SK-N-SH (cell line): Measurements from ENCODE around the gene MST1. TPM values are rescaled to one million over a fixed set of nuclear protein-coding genes. Genes with fewer than 3 reads are reported as not detected.

ENCODE experiments used
- CTCF ChIA-PET: fragments of 300-600, 350-600 bp; formaldehyde crosslinking; extraction: SDS; loops from one replicate; lab custom pipeline; 2021; lab: Yijun Ruan, JAX
- POLR2A ChIA-PET: fragments of 350-600 bp; sonication (Branson Sonifier 250); formaldehyde crosslinking; extraction: SDS; loops from one replicate; lab custom pipeline; 2020; ENCODE audit warnings: antibody characterized with exemption, inconsistent platforms; lab: Yijun Ruan, JAX
- DNase-seq: peaks from one replicate; pipeline ENCODE4 v3.0.0; 2012
- H2AFZ ChIP-seq: fragments of 200-600 bp; sonication (generic); 2 replicates; pipeline ENCODE4 v1.8.1; 2016; ENCODE audit warnings: antibody characterized with exemption, mild to moderate bottlenecking, low read depth
- H3F3A ChIP-seq: fragments of 200-600 bp; sonication (generic); replicated peaks from 2 replicates; pipeline ENCODE3; 2016; ENCODE audit warnings: antibody characterized with exemption, mild to moderate bottlenecking; ENCODE audit not compliant: insufficient read depth
- H3K27ac ChIP-seq, 2 experiments: fragments of 200-500 bp in 1 of 2; fragments of 200-600 bp in 1 of 2; sonication (Bioruptor generic) in 1 of 2; sonication (generic), shearing (Covaris generic) in 1 of 2; 2 replicates each; pipeline versions ENCODE4 v1.5.1 to v1.6.1; 2014 to 2016; ENCODE audit warnings: low read depth in 2 of 2, inconsistent platforms in 1 of 2, low read length in 1 of 2, mild to moderate bottlenecking in 1 of 2, mixed read lengths in 1 of 2
- H3K27me3 ChIP-seq: fragments of 200-600 bp; sonication (generic), shearing (Covaris generic); 2 replicates; pipeline ENCODE4 v1.6.1; 2016; ENCODE audit warnings: mixed run types; ENCODE audit not compliant: insufficient read depth
- H3K36me3 ChIP-seq, 2 experiments: fragments of 200-500 bp in 1 of 2; fragments of 200-600 bp in 1 of 2; sonication (Bioruptor generic) in 1 of 2; sonication (generic) in 1 of 2; replicated peaks in 1 of 2; 2 replicates each; pipeline versions ENCODE3 to v1.5.1; 2014 to 2016; ENCODE audit warnings: low read length in 1 of 2, mild to moderate bottlenecking in 1 of 2; ENCODE audit not compliant: insufficient read depth in 2 of 2, control insufficient read depth in 1 of 2
- H3K4me1 ChIP-seq, 2 experiments: fragments of 200-500 bp in 1 of 2; fragments of 200-600 bp in 1 of 2; sonication (Bioruptor generic) in 1 of 2; sonication (generic), shearing (Covaris generic) in 1 of 2; 2 replicates each; pipeline versions ENCODE4 v1.5.1 to v1.6.1; 2014 to 2016; ENCODE audit warnings: low read depth in 1 of 2, low read length in 1 of 2, mixed run types in 1 of 2; ENCODE audit not compliant: insufficient read depth in 2 of 2, control insufficient read depth in 1 of 2
- H3K4me2 ChIP-seq: fragments of 200-600 bp; sonication (generic), shearing (Covaris generic); 2 replicates; pipeline ENCODE4 v1.6.1; 2017; ENCODE audit warnings: mixed run types
- H3K4me3 ChIP-seq, 2 experiments: fragments of 200-500 bp in 1 of 2; fragments of 200-600 bp in 1 of 2; sonication (Bioruptor generic) in 1 of 2; sonication (generic), shearing (Covaris generic) in 1 of 2; 2 replicates each; pipeline versions ENCODE4 v1.5.1 to v1.8.1; 2014 to 2016; ENCODE audit warnings: low read depth in 2 of 2, inconsistent platforms in 1 of 2, low read length in 1 of 2, mild to moderate bottlenecking in 1 of 2, mixed read lengths in 1 of 2, moderate library complexity in 1 of 2
- H3K79me2 ChIP-seq: fragments of 200-600 bp; sonication (generic); 2 replicates; pipeline ENCODE4 v1.8.1; 2017; ENCODE audit warnings: mild to moderate bottlenecking; ENCODE audit not compliant: insufficient read depth
- H3K9ac ChIP-seq: fragments of 200-600 bp; sonication (generic); 2 replicates; pipeline ENCODE4 v1.6.1; 2017; ENCODE audit warnings: mixed run types
- H3K9me2 ChIP-seq: fragments of 200-600 bp; sonication (generic); 2 replicates; pipeline ENCODE4 v1.6.1; 2017; ENCODE audit warnings: mixed run types
- H3K9me3 ChIP-seq: fragments of 200-600 bp; sonication (generic); 2 replicates; pipeline ENCODE4 v1.6.1; 2017; ENCODE audit warnings: mixed run types, mild to moderate bottlenecking, moderate library complexity
- H4K20me1 ChIP-seq: fragments of 200-600 bp; sonication (generic); 2 replicates; pipeline ENCODE4 v1.6.1; 2017; ENCODE audit warnings: mild to moderate bottlenecking, mixed run types; ENCODE audit not compliant: insufficient read depth
- CHD2 ChIP-seq: fragments of 150-350 bp; IDR thresholded peaks from 2 replicates; pipeline ENCODE4 v1.6.1; 2018; ENCODE audit warnings: low read length; ENCODE audit not compliant: partially characterized antibody
- ELF1 ChIP-seq: IDR thresholded peaks from 2 replicates; pipeline ENCODE4 v1.4.0; 2012
- FOSL2 ChIP-seq: IDR thresholded peaks from 2 replicates; pipeline ENCODE4 v1.4.0; 2012; ENCODE audit warnings: low read depth, mild to moderate bottlenecking, moderate library complexity, borderline replicate concordance
- FOXJ3 ChIP-seq: sonication (generic); formaldehyde crosslinking; IDR thresholded peaks from 2 replicates; pipeline ENCODE4 v1.5.1; 2020; ENCODE audit warnings: mild to moderate bottlenecking, missing genetic modification reagents
- GABPA ChIP-seq: IDR thresholded peaks from 2 replicates; pipeline ENCODE4 v1.4.0; 2012; ENCODE audit warnings: low read depth, mild to moderate bottlenecking
- MEF2A ChIP-seq: IDR thresholded peaks from 2 replicates; pipeline ENCODE4 v1.4.0; 2012; ENCODE audit warnings: low read depth, borderline replicate concordance
- NRF1 ChIP-seq: IDR thresholded peaks from 2 replicates; pipeline ENCODE4 v1.6.1; 2012; ENCODE audit warnings: low read depth, mild to moderate bottlenecking, low read length
- POLR2AphosphoS5 ChIP-seq: IDR thresholded peaks from 2 replicates; pipeline ENCODE4 v1.6.1; 2012; ENCODE audit warnings: low read depth, low read length
- RAD21 ChIP-seq: IDR thresholded peaks from 2 replicates; pipeline ENCODE4 v1.6.1; 2012; ENCODE audit warnings: mild to moderate bottlenecking, low read length
- RXRA ChIP-seq: IDR thresholded peaks from 2 replicates; pipeline ENCODE4 v1.4.0; 2012; ENCODE audit warnings: low read depth, mild to moderate bottlenecking, borderline replicate concordance
- SIN3A ChIP-seq: IDR thresholded peaks from 2 replicates; pipeline ENCODE4 v1.6.1; 2012; ENCODE audit warnings: low read depth, mild to moderate bottlenecking, low read length, moderate library complexity, borderline replicate concordance
- TCF12 ChIP-seq: IDR thresholded peaks from 2 replicates; pipeline ENCODE4 v1.4.0; 2012
- WGBS: methylation state at CpG from one replicate; pipeline ENCODE4 v1.1.6; 2017; ENCODE audit warnings: low lambda C conversion rate; 5-methylcytosine and 5-hydroxymethylcytosine counted together
- polyA plus RNA-seq, 3 experiments: library from polyadenylated mRNA; depleted of rRNA; stranded (reverse); fragments of >200 nt; gene quantifications; 2 replicates each; pipeline ENCODE4 v1.2.3, GENCODE V29; 2012
- TF ChIP-seq, protein P1 (sequence below): IDR thresholded peaks from 2 replicates; pipeline ENCODE4 v1.4.0; 2012; ENCODE audit warnings: low read depth, borderline replicate concordance
- TF ChIP-seq, protein P2 (sequence below): IDR thresholded peaks from 2 replicates; pipeline ENCODE4 v1.4.0; 2012; ENCODE audit warnings: low read depth
- TF ChIP-seq, protein P3 (sequence below): IDR thresholded peaks from 2 replicates; pipeline ENCODE4 v1.6.1; 2012; ENCODE audit warnings: mild to moderate bottlenecking, low read depth, low read length, moderate library complexity
- TF ChIP-seq, protein P4 (sequence below): IDR thresholded peaks from 2 replicates; pipeline ENCODE4; 2012

Gene MST1
- polyA plus RNA-seq, 1 of the 3 experiments (the other 2 are of a cell fraction): 35.1 TPM

DNA sequence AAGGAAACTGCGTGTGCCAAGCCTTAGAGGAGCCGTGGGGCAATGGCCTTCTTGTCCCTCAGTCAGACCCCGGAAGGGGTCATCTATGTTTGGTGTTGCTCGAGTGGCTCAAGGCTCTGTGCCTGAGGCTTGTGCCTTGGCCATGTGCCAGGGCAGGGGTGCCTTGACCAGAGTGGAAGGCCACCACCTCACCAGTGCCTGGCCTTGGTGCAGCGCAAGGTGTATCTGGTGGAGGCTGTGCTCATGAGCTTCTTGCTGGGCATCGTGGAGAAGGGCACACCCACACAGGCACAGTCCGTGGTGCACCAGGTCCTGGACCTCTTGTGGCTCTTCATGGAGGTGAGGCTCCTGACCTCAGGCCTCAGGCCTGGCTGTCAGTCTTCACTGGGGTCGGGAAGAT is 10.7 kb upstream of the MST1 start:
- Histone ChIP-seq H3K9ac (no peak overlapping the region), H4K20me1 (no peaks in the 10 kb centered on the region), H3K36me3 (peaks cover 0 to 38% of the 10 kb centered on the region in 2 experiments), H3K9me2 (no peaks in the 10 kb centered on the region), H3F3A (no peaks in the 10 kb centered on the region), H3K79me2 (no peaks in the 10 kb centered on the region), H3K9me3 (no peaks in the 10 kb centered on the region), H3K27ac (no peak overlapping the region), H3K4me3 (no peak overlapping the region), H3K27me3 (no peaks in the 10 kb centered on the region), H3K4me2 (no peak overlapping the region), H2AFZ (no peak overlapping the region), H3K4me1 (no peaks in the 10 kb centered on the region)
- no peak for DNase-seq
- TF ChIP-seq NRF1 (no peak), POLR2AphosphoS5 (no peak), MEF2A (no peak), ELF1 (no peak), FOXJ3 (no peak)
- TF ChIP-seq, protein P1, sequence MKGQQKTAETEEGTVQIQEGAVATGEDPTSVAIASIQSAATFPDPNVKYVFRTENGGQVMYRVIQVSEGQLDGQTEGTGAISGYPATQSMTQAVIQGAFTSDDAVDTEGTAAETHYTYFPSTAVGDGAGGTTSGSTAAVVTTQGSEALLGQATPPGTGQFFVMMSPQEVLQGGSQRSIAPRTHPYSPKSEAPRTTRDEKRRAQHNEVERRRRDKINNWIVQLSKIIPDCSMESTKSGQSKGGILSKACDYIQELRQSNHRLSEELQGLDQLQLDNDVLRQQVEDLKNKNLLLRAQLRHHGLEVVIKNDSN: no peak
- TF ChIP-seq, protein P2, sequence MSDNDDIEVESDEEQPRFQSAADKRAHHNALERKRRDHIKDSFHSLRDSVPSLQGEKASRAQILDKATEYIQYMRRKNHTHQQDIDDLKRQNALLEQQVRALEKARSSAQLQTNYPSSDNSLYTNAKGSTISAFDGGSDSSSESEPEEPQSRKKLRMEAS: no peak
- TF ChIP-seq, protein P3, sequence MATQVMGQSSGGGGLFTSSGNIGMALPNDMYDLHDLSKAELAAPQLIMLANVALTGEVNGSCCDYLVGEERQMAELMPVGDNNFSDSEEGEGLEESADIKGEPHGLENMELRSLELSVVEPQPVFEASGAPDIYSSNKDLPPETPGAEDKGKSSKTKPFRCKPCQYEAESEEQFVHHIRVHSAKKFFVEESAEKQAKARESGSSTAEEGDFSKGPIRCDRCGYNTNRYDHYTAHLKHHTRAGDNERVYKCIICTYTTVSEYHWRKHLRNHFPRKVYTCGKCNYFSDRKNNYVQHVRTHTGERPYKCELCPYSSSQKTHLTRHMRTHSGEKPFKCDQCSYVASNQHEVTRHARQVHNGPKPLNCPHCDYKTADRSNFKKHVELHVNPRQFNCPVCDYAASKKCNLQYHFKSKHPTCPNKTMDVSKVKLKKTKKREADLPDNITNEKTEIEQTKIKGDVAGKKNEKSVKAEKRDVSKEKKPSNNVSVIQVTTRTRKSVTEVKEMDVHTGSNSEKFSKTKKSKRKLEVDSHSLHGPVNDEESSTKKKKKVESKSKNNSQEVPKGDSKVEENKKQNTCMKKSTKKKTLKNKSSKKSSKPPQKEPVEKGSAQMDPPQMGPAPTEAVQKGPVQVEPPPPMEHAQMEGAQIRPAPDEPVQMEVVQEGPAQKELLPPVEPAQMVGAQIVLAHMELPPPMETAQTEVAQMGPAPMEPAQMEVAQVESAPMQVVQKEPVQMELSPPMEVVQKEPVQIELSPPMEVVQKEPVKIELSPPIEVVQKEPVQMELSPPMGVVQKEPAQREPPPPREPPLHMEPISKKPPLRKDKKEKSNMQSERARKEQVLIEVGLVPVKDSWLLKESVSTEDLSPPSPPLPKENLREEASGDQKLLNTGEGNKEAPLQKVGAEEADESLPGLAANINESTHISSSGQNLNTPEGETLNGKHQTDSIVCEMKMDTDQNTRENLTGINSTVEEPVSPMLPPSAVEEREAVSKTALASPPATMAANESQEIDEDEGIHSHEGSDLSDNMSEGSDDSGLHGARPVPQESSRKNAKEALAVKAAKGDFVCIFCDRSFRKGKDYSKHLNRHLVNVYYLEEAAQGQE: no peak
- TF ChIP-seq, protein P4, sequence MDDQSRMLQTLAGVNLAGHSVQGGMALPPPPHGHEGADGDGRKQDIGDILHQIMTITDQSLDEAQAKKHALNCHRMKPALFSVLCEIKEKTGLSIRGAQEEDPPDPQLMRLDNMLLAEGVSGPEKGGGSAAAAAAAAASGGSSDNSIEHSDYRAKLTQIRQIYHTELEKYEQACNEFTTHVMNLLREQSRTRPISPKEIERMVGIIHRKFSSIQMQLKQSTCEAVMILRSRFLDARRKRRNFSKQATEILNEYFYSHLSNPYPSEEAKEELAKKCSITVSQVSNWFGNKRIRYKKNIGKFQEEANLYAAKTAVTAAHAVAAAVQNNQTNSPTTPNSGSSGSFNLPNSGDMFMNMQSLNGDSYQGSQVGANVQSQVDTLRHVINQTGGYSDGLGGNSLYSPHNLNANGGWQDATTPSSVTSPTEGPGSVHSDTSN: no peak
- ChIA-PET CTCF (interaction anchor here (1.4 to 8.1 kb wide), 3 partner anchors 11 to 160 kb away, joined by 3 to 76 read pairs (median 19); partner anchors contain the start of gene AMIGO3), POLR2A (no interaction called here)
- WGBS: 78% methylated on average over 4 of the region's 8 CpGs

DNA sequence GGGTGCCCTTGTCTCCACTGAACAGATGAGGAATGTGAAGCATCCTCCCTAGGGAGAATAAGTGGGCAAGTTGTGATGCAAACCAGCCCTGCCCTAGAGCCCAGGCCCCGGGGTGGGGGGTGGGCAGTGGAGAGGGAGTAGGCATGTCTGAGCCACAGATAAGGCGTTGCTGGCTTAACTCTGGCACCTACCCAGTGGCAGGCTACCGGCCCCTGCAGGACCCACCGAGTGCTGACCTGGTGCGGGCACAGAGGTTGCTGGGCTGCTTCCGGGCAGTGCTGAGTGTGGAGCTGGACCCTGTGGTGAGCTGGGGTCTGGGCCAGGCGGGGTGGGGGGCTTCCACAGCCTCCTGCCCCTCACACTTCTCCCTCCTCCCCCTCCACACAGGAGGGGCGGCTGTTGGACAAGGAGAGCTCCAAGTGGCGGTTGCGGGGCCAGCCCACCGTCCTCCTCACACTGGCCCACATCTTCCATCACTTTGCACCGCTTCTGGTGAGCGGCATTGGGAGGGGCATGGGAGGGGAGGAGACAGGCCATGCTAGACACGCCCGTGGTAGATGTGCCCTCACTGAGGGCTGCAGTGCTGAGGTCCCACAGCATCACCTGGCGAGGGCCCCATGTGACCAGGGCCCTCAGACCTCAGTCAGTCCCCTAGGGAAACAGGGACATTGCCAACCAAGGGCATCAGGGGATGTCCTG is 10.2 kb upstream of the MST1 start:
- Histone ChIP-seq H3K9me2 (no peaks in the 10 kb centered on the region), H3F3A (no peaks in the 10 kb centered on the region), H3K9me3 (no peaks in the 10 kb centered on the region), H3K4me3 (no peak overlapping the region), H3K4me2 (no peak overlapping the region), H3K79me2 (no peaks in the 10 kb centered on the region), H3K27me3 (no peaks in the 10 kb centered on the region), H3K4me1 (no peaks in the 10 kb centered on the region), H2AFZ (no peak overlapping the region), H3K9ac (no peak overlapping the region), H4K20me1 (no peaks in the 10 kb centered on the region), H3K27ac (no peak overlapping the region), H3K36me3 (peaks cover 0 to 38% of the 10 kb centered on the region in 2 experiments)
- WGBS: 84% methylated on average over 5 of the region's 16 CpGs
- ChIA-PET CTCF (interaction anchor here (1.4 to 8.1 kb wide), 3 partner anchors 12 to 160 kb away, joined by 3 to 76 read pairs (median 4); partner anchors contain the start of gene AMIGO3), POLR2A (no interaction called here)
- no peak for DNase-seq
- TF ChIP-seq, protein P3: no peak
- TF ChIP-seq CHD2 (no peak), SIN3A (no peak), RAD21 (no peak), TCF12 (no peak), FOSL2 (no peak), GABPA (no peak), FOXJ3 (no peak), RXRA (no peak)
